ENCODE results near the gene AMFR. TPM values are rescaled to one million over a fixed set of nuclear protein-coding genes. Genes with fewer than 3 reads are reported as not detected.

The AMFR gene
- total and polyA plus RNA-seq, 10 of the 15 experiments (the other 5 are each of a cell fraction or from before 2014, with no cell fraction given) = 8.2 to 67.6 (median 28.1) TPM

GRCh38 chr16:56320056-56320455 lies 105.3 kb downstream of the AMFR start:
- RAD21 ChIA-PET (ENCODE audit: unreplicated experiment) = interaction anchor here (1.1 kb wide), 1 partner anchor 382 kb away, joined by 3 read pairs; no protein-coding TSS in a partner anchor
- DNase-seq (ENCODE audit: low read depth, low spot score) (no peak), FAIRE-seq (no peak), ATAC-seq (no peak)
- Histone ChIP-seq H3K4me2 (ENCODE audit: control insufficient read depth, insufficient read depth) (no peak overlapping the region), H3K27ac (ENCODE audit: control insufficient read depth, insufficient read depth) (no peak overlapping the region), H3K9ac (ENCODE audit: control insufficient read depth, insufficient read depth, low read length) (no peak overlapping the region), H3K9me3 (replicated peaks; ENCODE audit: control insufficient read depth, insufficient read depth, low read length) (no peaks in the 10 kb centered on the region), H3K4me1 (ENCODE audit: control insufficient read depth, insufficient read depth, low read length) (no peaks in the 10 kb centered on the region), H3K27me3 (replicated peaks in 1 of 2; ENCODE audit: control insufficient read depth in 2 of 2, insufficient read depth in 2 of 2, low read length in 1 of 2) (peaks cover 2% of the 10 kb centered on the region in 2 experiments; a peak in 1 of 4 replicates), H4K20me1 (ENCODE audit: control insufficient read depth, insufficient read depth) (no peaks in the 10 kb centered on the region), H3K79me2 (ENCODE audit: control insufficient read depth, insufficient read depth, low read length) (no peaks in the 10 kb centered on the region), H2AFZ (ENCODE audit: control insufficient read depth, low read depth, low read length) (no peak overlapping the region), H3K36me3 (ENCODE audit: control insufficient read depth in 2 of 2, insufficient read depth in 2 of 2, low read length in 1 of 2) (no peaks in the 10 kb centered on the region), H3K4me3 (no peak overlapping the region)
- in situ Hi-C loops (cut with MboI) = no loop called here
- CTCF ChIA-PET = interaction anchor here (1.5 to 3.2 kb wide), 4 partner anchors 12 to 375 kb away, joined by 5 to 66 read pairs (median 12); no protein-coding TSS in a partner anchor
- TF ChIP-seq MTA3 (IDR thresholded peaks at IDR 0.05; ENCODE audit: borderline replicate concordance, low read length) = no peak
- SMC1A ChIA-PET (ENCODE audit: uncharacterized antibody, unreplicated experiment) = interaction anchor here (1.3 kb wide), 1 partner anchor 381 kb away, joined by 3 read pairs; no protein-coding TSS in a partner anchor
- intact Hi-C loops (cut with micrococcal nuclease; ENCODE audit: unreplicated experiment) = no loop called here
- POLR2A ChIA-PET = no interaction called here
- WGBS (ENCODE audit: insufficient coverage, insufficient replicate concordance, low lambda C conversion rate, missing lambda C conversion rate) = 30% methylated on average over 8 of the region's 8 CpGs
- BruUV-seq (replicated peaks) = no TSS peak

- Histone ChIP-seq H3K4me3 (no peak overlapping the region), H4K20me1 (ENCODE audit: control insufficient read depth, insufficient read depth) (no peaks in the 10 kb centered on the region), H3K9ac (ENCODE audit: control insufficient read depth, insufficient read depth, low read length) (no peak overlapping the region), H3K9me3 (replicated peaks; ENCODE audit: control insufficient read depth, insufficient read depth, low read length) (no peaks in the 10 kb centered on the region), H3K79me2 (ENCODE audit: control insufficient read depth, insufficient read depth, low read length) (no peaks in the 10 kb centered on the region), H3K4me2 (ENCODE audit: control insufficient read depth, insufficient read depth) (no peak overlapping the region), H2AFZ (ENCODE audit: control insufficient read depth, low read depth, low read length) (no peak overlapping the region), H3K27ac (ENCODE audit: control insufficient read depth, insufficient read depth) (no peak overlapping the region), H3K27me3 (replicated peaks in 1 of 2; ENCODE audit: control insufficient read depth in 2 of 2, insufficient read depth in 2 of 2, low read length in 1 of 2) (peaks cover 2% of the 10 kb centered on the region in 2 experiments; a peak in 1 of 4 replicates), H3K36me3 (ENCODE audit: control insufficient read depth in 2 of 2, insufficient read depth in 2 of 2, low read length in 1 of 2) (no peaks in the 10 kb centered on the region), H3K4me1 (ENCODE audit: control insufficient read depth, insufficient read depth, low read length) (no peaks in the 10 kb centered on the region)
- BruUV-seq (replicated peaks) = no TSS peak
- RAD21 ChIA-PET (ENCODE audit: unreplicated experiment) = interaction anchor here (0.6 to 1.3 kb wide), 3 partner anchors 98 to 376 kb away, joined by 3 to 6 read pairs (median 3); no protein-coding TSS in a partner anchor
- POLR2A ChIA-PET = no interaction called here
- FAIRE-seq (no peak), DNase-seq (ENCODE audit: low read depth, low spot score) (no peak), ATAC-seq (no peak)
- no peak for TF ChIP-seq TCF3 (IDR thresholded peaks at IDR 0.05; ENCODE audit: borderline replicate concordance, insufficient read depth, low read depth, low read length)
- TF ChIP-seq NFXL1 (IDR thresholded peaks at IDR 0.05; ENCODE audit: borderline replicate concordance) = no peak
- no peak for TF ChIP-seq RELA (IDR thresholded peaks at IDR 0.05; ENCODE audit: borderline replicate concordance, partially characterized antibody)
- TF ChIP-seq BRCA1 (IDR thresholded peaks at IDR 0.05; ENCODE audit: low read depth, low read length) = no peak
- no peak for TF ChIP-seq LARP7 (IDR thresholded peaks at IDR 0.05)
- no peak for TF ChIP-seq BCL11A (IDR thresholded peaks at IDR 0.05; ENCODE audit: low read depth, low read length)
- no peak for TF ChIP-seq EGR1 (IDR thresholded peaks at IDR 0.05; ENCODE audit: borderline replicate concordance in 1 of 2, low read depth in 2 of 2, low read length in 2 of 2)
- no peak for TF ChIP-seq NR2C2 (IDR thresholded peaks at IDR 0.05; ENCODE audit: borderline replicate concordance, control insufficient read depth, insufficient read length, low read depth)
- TF ChIP-seq CREM (IDR thresholded peaks at IDR 0.05; ENCODE audit: low read depth) = no peak
- TF ChIP-seq ZNF687 (IDR thresholded peaks at IDR 0.05) = no peak
- TF ChIP-seq BMI1 (IDR thresholded peaks at IDR 0.05; ENCODE audit: borderline replicate concordance) = no peak
- TF ChIP-seq CBFB (IDR thresholded peaks at IDR 0.05; ENCODE audit: low read depth) = no peak
- in situ Hi-C loops (cut with MboI) (loop anchor here (5.0 to 10.0 kb wide), 2 partner anchors 372 to 855 kb away; no protein-coding TSS in a partner anchor), intact Hi-C loops (cut with micrococcal nuclease; ENCODE audit: unreplicated experiment) (loop anchor here (10.0 kb wide), 2 partner anchors 385 to 855 kb away; no protein-coding TSS in a partner anchor)
- WGBS (ENCODE audit: insufficient coverage, insufficient replicate concordance, low lambda C conversion rate, missing lambda C conversion rate) = 35% methylated on average over 6 of the region's 6 CpGs
- SMC1A ChIA-PET (ENCODE audit: uncharacterized antibody, unreplicated experiment) = interaction anchor here (1.3 to 1.9 kb wide), 4 partner anchors 10 to 382 kb away, joined by 3 to 7 read pairs (median 3); no protein-coding TSS in a partner anchor
- CTCF ChIA-PET = interaction anchor here (1.1 to 3.2 kb wide), 8 partner anchors 9 to 855 kb away, joined by 3 to 66 read pairs (median 6); no protein-coding TSS in a partner anchor
Measured at GRCh38 chr16:56319376-56319775, 106.0 kb downstream of the AMFR start.

Measured in GM12878 (cell line).